PFSK-1 (cell line): ENCODE data around the gene ITPKB.

Experiments used
- FOXP2 ChIP-seq: optimal IDR thresholded peaks from 2 replicates; pipeline ENCODE3; 2011; ENCODE audit warnings: borderline replicate concordance, control low read depth, inconsistent platforms; ENCODE audit not compliant: insufficient read depth; ENCODE audit errors: extremely low read length, extremely low read depth
- POLR2AphosphoS5 ChIP-seq: IDR thresholded peaks from 2 replicates; pipeline ENCODE4 v1.6.1; 2012; ENCODE audit warnings: low read depth, mild to moderate bottlenecking, control low read depth, low read length, moderate library complexity
- REST ChIP-seq, 2 experiments: IDR thresholded peaks; 2 replicates each; pipeline versions ENCODE4 v1.6.1 to v1.8.0; 2011 to 2012; ENCODE audit warnings: low read depth in 2 of 2, low read length in 2 of 2, control low read depth in 1 of 2, inconsistent platforms in 1 of 2, mild to moderate bottlenecking in 1 of 2, moderate library complexity in 1 of 2; ENCODE audit not compliant: insufficient read depth in 1 of 2
- SIN3A ChIP-seq: IDR thresholded peaks from 2 replicates; pipeline ENCODE4 v1.6.1; 2012; ENCODE audit warnings: mild to moderate bottlenecking, low read length, moderate library complexity, borderline replicate concordance; ENCODE audit not compliant: insufficient read depth
- TAF1 ChIP-seq: IDR thresholded peaks from 2 replicates; pipeline ENCODE4 v1.6.1; 2012; ENCODE audit warnings: low read length, control low read depth, borderline replicate concordance; ENCODE audit not compliant: insufficient read depth

Gene ITPKB

GRCh38 chr1:226731257-226731893 is 7.7 kb downstream of the ITPKB start:
- no peak for TF ChIP-seq REST (IDR thresholded peaks at IDR 0.05; ENCODE audit: insufficient read depth in 1 of 2, low read depth in 2 of 2, low read length in 2 of 2)

DNA sequence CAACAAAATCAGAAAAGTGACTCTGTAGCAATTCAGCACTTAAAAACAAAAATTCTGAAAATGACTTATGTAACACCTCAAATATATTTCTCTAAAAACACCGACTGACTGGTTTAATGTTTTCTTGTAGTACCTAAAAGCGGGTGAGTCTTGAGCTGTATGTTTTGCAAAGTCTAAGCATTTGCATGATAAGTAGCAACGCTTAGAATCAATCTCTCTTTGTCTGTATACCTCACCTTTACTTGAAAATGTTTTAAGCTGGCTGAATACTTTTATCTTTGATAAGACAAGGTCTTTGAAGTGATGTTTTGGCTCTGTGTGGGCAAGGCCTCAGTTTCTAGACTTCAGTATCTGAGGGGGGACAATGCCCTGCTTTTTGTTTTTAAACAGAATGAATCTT is 8.2 kb downstream of the ITPKB start:
- no peak for TF ChIP-seq REST (IDR thresholded peaks at IDR 0.05; ENCODE audit: insufficient read depth in 1 of 2, low read depth in 2 of 2, low read length in 2 of 2)
- no peak for TF ChIP-seq FOXP2
- TF ChIP-seq TAF1 = no peak
- TF ChIP-seq POLR2AphosphoS5 = no peak
- no peak for TF ChIP-seq SIN3A

DNA sequence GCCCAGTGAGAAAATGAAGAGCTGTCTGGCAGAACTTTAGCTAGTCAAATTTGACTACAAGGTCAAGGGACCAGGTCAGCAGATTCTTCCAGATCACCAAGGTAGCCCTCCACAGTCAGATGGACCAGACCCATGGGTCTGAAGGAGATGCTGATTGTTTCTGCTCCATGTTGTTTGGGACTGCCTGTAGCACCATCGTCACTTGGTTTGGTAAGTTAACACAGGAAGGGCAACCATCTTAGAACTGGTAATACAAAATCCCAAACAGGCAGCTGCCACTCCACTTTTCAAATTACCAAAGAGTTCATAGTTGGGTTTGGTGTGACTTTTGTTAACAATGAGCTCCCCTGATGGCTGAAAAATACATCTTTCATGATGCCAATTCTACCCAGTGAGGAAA is 9.0 kb downstream of the ITPKB start:
- TF ChIP-seq POLR2AphosphoS5 = no peak
- no peak for TF ChIP-seq FOXP2
- no peak for TF ChIP-seq REST (IDR thresholded peaks at IDR 0.05; ENCODE audit: insufficient read depth in 1 of 2, low read depth in 2 of 2, low read length in 2 of 2)
- TF ChIP-seq TAF1 = no peak
- no peak for TF ChIP-seq SIN3A

DNA sequence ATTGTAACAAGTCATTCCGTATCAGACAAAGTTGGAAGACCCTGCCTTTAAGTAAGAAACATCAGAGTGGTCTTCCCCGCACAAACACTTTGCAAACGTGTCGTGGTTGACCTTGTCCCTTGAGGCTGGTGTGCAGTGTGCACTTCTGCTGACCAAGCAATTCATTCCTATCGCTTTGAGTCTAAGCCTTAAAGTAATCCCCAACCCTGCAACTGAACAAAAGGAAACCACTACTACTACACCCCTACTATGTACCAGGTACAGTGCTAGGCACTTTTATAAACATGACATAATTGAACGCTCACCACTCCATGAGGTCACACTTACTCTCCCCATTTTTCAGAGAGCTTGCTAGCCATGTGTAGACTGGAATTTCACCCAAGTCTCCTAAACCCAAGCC is 10.6 kb downstream of the ITPKB start:
- TF ChIP-seq REST (IDR thresholded peaks at IDR 0.05; ENCODE audit: insufficient read depth in 1 of 2, low read depth in 2 of 2, low read length in 2 of 2) = no peak
- TF ChIP-seq SIN3A = no peak
- TF ChIP-seq POLR2AphosphoS5 = no peak
- TF ChIP-seq TAF1 = no peak
- TF ChIP-seq FOXP2 = no peak

- TF ChIP-seq REST (IDR thresholded peaks at IDR 0.05; ENCODE audit: insufficient read depth in 1 of 2, low read depth in 2 of 2, low read length in 2 of 2) (no peak), FOXP2 (no peak), POLR2AphosphoS5 (no peak), SIN3A (no peak), TAF1 (no peak)
These were observed 13.2 kb downstream of the ITPKB start for GRCh38 chr1:226725897-226726267.
